ENCODE data around the gene LZTR1.
A peak's percentile ranks its signal among the peaks of the same experiment; 100 is the strongest.

- no peak for TF ChIP-seq CTCF (IDR thresholded peaks at IDR 0.05)
- peak; percentile 43 for TF ChIP-seq EZH2 (IDR thresholded peaks at IDR 0.05)
Measured at GRCh38 chr22:20965104-20965887, 16.8 kb upstream of the LZTR1 start.
